T-helper 22 cell (primary cell): Measurements from ENCODE around the gene SURF4.

ENCODE experiments used
- DNase-seq: peaks from one replicate; pipeline ENCODE4 v3.0.0-alpha.2; 2020; ENCODE audit warnings: low read depth

SURF4 gene

GRCh38 chr9:133374612-133375115 is 1.2 kb downstream of the SURF4 start:
- DNase-seq: no peak

- no peak for DNase-seq
These were observed 3.7 kb downstream of the SURF4 start for GRCh38 chr9:133372144-133372543.

- peak; percentile 69 for DNase-seq
These were observed 4.6 kb downstream of the SURF4 start for GRCh38 chr9:133371261-133371711.

GRCh38 chr9:133370685-133371084 is 5.2 kb downstream of the SURF4 start:
- peak; percentile 61 for DNase-seq

- DNase-seq: no peak
These were observed 5.9 kb downstream of the SURF4 start for GRCh38 chr9:133369933-133370332.

GRCh38 chr9:133369422-133369821 is 6.4 kb downstream of the SURF4 start:
- DNase-seq: no peak

GRCh38 chr9:133368249-133368881 is 7.5 kb downstream of the SURF4 start:
- no peak for DNase-seq

- DNase-seq: no peak
These were observed 8.1 kb downstream of the SURF4 start for GRCh38 chr9:133367778-133368177.

GRCh38 chr9:133367221-133367620 is 8.6 kb downstream of the SURF4 start:
- no peak for DNase-seq

- no peak for DNase-seq
These were observed 9.4 kb downstream of the SURF4 start for GRCh38 chr9:133366435-133366834.

GRCh38 chr9:133362359-133363044 is 13.4 kb downstream of the SURF4 start:
- no peak for DNase-seq

- no peak for DNase-seq
These were observed 14.3 kb downstream of the SURF4 start for GRCh38 chr9:133361507-133362092.

- DNase-seq: no peak
These were observed 15.2 kb downstream of the SURF4 start for GRCh38 chr9:133360400-133361393.

- DNase-seq: no peak
These were observed 16.3 kb downstream of the SURF4 start for GRCh38 chr9:133359399-133360175.

- DNase-seq: no peak
These were observed 18.2 kb downstream of the SURF4 start for GRCh38 chr9:133357656-133358055.

GRCh38 chr9:133356391-133357091 is 19.3 kb downstream of the SURF4 start, which contains the start of the genes SURF1 and SURF2:
Gene SURF1, minus strand, starts transcription at chr9:133356487. Its CDS starts 34 bp downstream, at chr9:133356453.
Gene SURF2, plus strand, starts transcription at chr9:133356550. Its CDS starts 43 bp downstream, at chr9:133356593.
- peak; percentile 82 for DNase-seq

- no peak for DNase-seq
These were observed 19.9 kb downstream of the SURF4 start for GRCh38 chr9:133355881-133356357.

GRCh38 chr9:133354766-133355165 is 21.1 kb downstream of the SURF4 start:
- no peak for DNase-seq

GRCh38 chr9:133353548-133353947 is 22.3 kb downstream of the SURF4 start:
- no peak for DNase-seq
